GM12878 (cell line): Measurements from ENCODE around the gene MAT2B. TPM values are rescaled to one million over a fixed set of nuclear protein-coding genes. Genes with fewer than 3 reads are reported as not detected.
A peak's percentile ranks its signal among the peaks of the same experiment; 100 is the strongest.

Experiments
- ATAC-seq: fragments of 200-7000 bp; cut with Tn5 transposase; 3 replicates; pipeline ENCODE4 v1.9.1; 2020; ENCODE audit warnings: mild to moderate bottlenecking, moderate library complexity
- BruUV-seq: library from RNA; stranded (reverse); fragments of 400-500 nt; replicated peaks from 2 replicates; lab custom pipeline; 2021; lab: Mats Ljungman, UMichigan
- CTCF ChIA-PET: fragments of 300-600 bp; sonication (Branson Sonifier 250); formaldehyde crosslinking; extraction: SDS; loops from one replicate; lab custom pipeline; 2021; ENCODE audit warnings: inconsistent platforms; lab: Yijun Ruan, JAX
- POLR2A ChIA-PET: fragments of 350-600 bp; formaldehyde crosslinking; extraction: SDS; loops from one replicate; lab custom pipeline; 2021; ENCODE audit warnings: inconsistent platforms; lab: Charles Lee
- RAD21 ChIA-PET: fragments of 300-600 bp; sonication (Branson Sonifier 250); formaldehyde crosslinking; loops from one replicate; lab custom pipeline; 2023; ENCODE audit warnings: antibody characterized with exemption; ENCODE audit not compliant: unreplicated experiment; lab: Charles Lee
- SMC1A ChIA-PET: fragments of 300-600 bp; sonication (Branson Sonifier 250); formaldehyde crosslinking; loops from one replicate; lab custom pipeline; 2023; ENCODE audit not compliant: unreplicated experiment, uncharacterized antibody; lab: Charles Lee
- DNase-seq: peaks from one replicate; pipeline ENCODE4 v3.0.0-alpha.2; 2011; ENCODE audit warnings: low read depth, low spot score
- FAIRE-seq: peaks from 3 replicates; lab custom pipeline; 2011; peaks lifted over from hg19 to GRCh38; lab: Jason Lieb, UNC
- H2AFZ ChIP-seq: 2 replicates; pipeline ENCODE4 v1.6.0; 2011; ENCODE audit warnings: low read depth, low read length, control low read depth; ENCODE audit not compliant: control insufficient read depth
- H3K27ac ChIP-seq: 2 replicates; pipeline ENCODE4 v1.5.1; 2011; ENCODE audit warnings: control low read depth; ENCODE audit not compliant: control insufficient read depth, insufficient read depth
- H3K27me3 ChIP-seq, 2 experiments: replicated peaks in 1 of 2; 2 replicates each; pipeline versions ENCODE4 v1.6.0 to v1.6.1; 2011; ENCODE audit warnings: low read length in 1 of 2; ENCODE audit not compliant: control insufficient read depth in 2 of 2, insufficient read depth in 2 of 2
- H3K36me3 ChIP-seq, 2 experiments: 2 replicates each; pipeline ENCODE4 v1.5.1; 2011; ENCODE audit warnings: low read length in 1 of 2; ENCODE audit not compliant: control insufficient read depth in 2 of 2, insufficient read depth in 2 of 2
- H3K4me1 ChIP-seq: 2 replicates; pipeline ENCODE4 v1.6.1; 2011; ENCODE audit warnings: mild to moderate bottlenecking, low read length, moderate library complexity, mixed read lengths; ENCODE audit not compliant: control insufficient read depth, insufficient read depth
- H3K4me2 ChIP-seq: 2 replicates; pipeline ENCODE4 v1.6.0; 2011; ENCODE audit warnings: control low read depth; ENCODE audit not compliant: control insufficient read depth, insufficient read depth
- H3K4me3 ChIP-seq: fragments of 200-600 bp; sonication (generic); 2 replicates; pipeline ENCODE4 v1.5.1; 2016
- H3K79me2 ChIP-seq: 2 replicates; pipeline ENCODE4 v1.6.0; 2011; ENCODE audit warnings: low read length; ENCODE audit not compliant: control insufficient read depth, insufficient read depth
- H3K9ac ChIP-seq: 2 replicates; pipeline ENCODE4 v1.8.0; 2011; ENCODE audit warnings: low read length, control low read depth, mixed read lengths; ENCODE audit not compliant: control insufficient read depth, insufficient read depth
- H3K9me3 ChIP-seq: replicated peaks from 3 replicates; pipeline ENCODE4 v1.5.1; 2011; ENCODE audit warnings: mild to moderate bottlenecking, low read length; ENCODE audit not compliant: control insufficient read depth, insufficient read depth
- H4K20me1 ChIP-seq: 2 replicates; pipeline ENCODE4 v1.6.0; 2011; ENCODE audit not compliant: control insufficient read depth, insufficient read depth
- ASH2L ChIP-seq: fragments of 300-600, 200-600 bp; sonication (generic); IDR thresholded peaks from 2 replicates; pipeline ENCODE4 v1.6.1; 2017; ENCODE audit warnings: low read depth, mild to moderate bottlenecking, borderline replicate concordance
- BACH1 ChIP-seq: fragments of 450-650 bp; IDR thresholded peaks from 2 replicates; pipeline ENCODE4 v1.6.1; 2017; ENCODE audit warnings: mild to moderate bottlenecking, borderline replicate concordance
- NR2F1 ChIP-seq: fragments of 450-650 bp; conservative IDR thresholded peaks from 2 replicates; pipeline ENCODE4 v1.6.1; 2017; ENCODE audit warnings: mild to moderate bottlenecking
- PAX5 ChIP-seq: IDR thresholded peaks from 2 replicates; pipeline ENCODE4 v1.6.1; 2011; ENCODE audit warnings: low read depth, low read length, borderline replicate concordance
- POLR2AphosphoS2 ChIP-seq: IDR thresholded peaks from 2 replicates; pipeline ENCODE4 v1.6.1; 2011; ENCODE audit warnings: low read depth, mild to moderate bottlenecking, low read length, improper control_type of control experiment, moderate library complexity
- RAD21 ChIP-seq: IDR thresholded peaks from 2 replicates; pipeline ENCODE4 v1.6.1; 2011; ENCODE audit warnings: mild to moderate bottlenecking, low read depth, low read length, moderate library complexity; ENCODE audit not compliant: insufficient read depth
- RUNX3 ChIP-seq: IDR thresholded peaks from 2 replicates; pipeline ENCODE4 v1.6.1; 2012; ENCODE audit warnings: low read length, inconsistent platforms
- SIX5 ChIP-seq: IDR thresholded peaks from 2 replicates; pipeline ENCODE4 v1.6.1; 2011; ENCODE audit warnings: mild to moderate bottlenecking, low read depth, low read length, moderate library complexity; ENCODE audit not compliant: severe bottlenecking
- SRF ChIP-seq, 2 experiments: IDR thresholded peaks; 2 replicates each; pipeline ENCODE4 v1.6.1; 2011; ENCODE audit warnings: low read depth in 2 of 2, low read length in 2 of 2, mild to moderate bottlenecking in 1 of 2, moderate library complexity in 1 of 2
- ZNF207 ChIP-seq: fragments of 450-650 bp; IDR thresholded peaks from 2 replicates; pipeline ENCODE4 v1.6.1; 2014; ENCODE audit warnings: antibody characterized with exemption, mild to moderate bottlenecking, borderline replicate concordance
- in situ Hi-C: fragments of 300-500 bp; cut with MboI; formaldehyde crosslinking; loops from 9 replicates; pipeline ENCODE4 v1.14.3; 2018; ENCODE audit warnings: mixed read lengths
- intact Hi-C: fragments of 100-400 bp; cut with micrococcal nuclease; formaldehyde crosslinking; loops from one replicate; pipeline ENCODE4 v1.14.2; 2022; ENCODE audit not compliant: unreplicated experiment
- polyA plus RNA-seq, 11 experiments: library from polyadenylated mRNA; depleted of rRNA in 4 of 11; unstranded in 6 of 11; stranded (reverse) in 5 of 11; fragments of >200 nt; fragmentation: Nextera tagmentation in 4 of 11; fragmentation: Illumina TruSeq in 1 of 11; extraction: Ambion mirVana in 4 of 11; extraction: Trizol in 1 of 11; gene quantifications; 1 replicate in 1 of 11; 2 replicates in 10 of 11; pipeline versions ENCODE4 v1.2.1 to v1.2.3, GENCODE V29; 2011 to 2016; ENCODE audit warnings: inconsistent platforms in 2 of 11, missing spikeins in 2 of 11, low read depth in 1 of 11
- total RNA-seq, 4 experiments: library from RNA; depleted of rRNA in 3 of 4; stranded (reverse); fragments of >200 nt in 3 of 4; fragmentation: Illumina TruSeq in 1 of 4; extraction: Trizol in 1 of 4; gene quantifications; 2 replicates each; pipeline versions ENCODE4 v1.2.1 to v1.2.3, GENCODE V29; 2013 to 2021
- TF ChIP-seq, protein P1 (sequence below): IDR thresholded peaks from 2 replicates; pipeline ENCODE4 v1.6.1; 2011; ENCODE audit warnings: mild to moderate bottlenecking, low read depth, low read length, moderate library complexity; ENCODE audit not compliant: insufficient replicate concordance
- TF ChIP-seq, protein P2 (sequence below): IDR thresholded peaks from 2 replicates; pipeline ENCODE4 v1.6.1; 2012; ENCODE audit warnings: low read length, inconsistent platforms
- TF ChIP-seq, protein P3 (sequence below): fragments of 450-650 bp; IDR thresholded peaks from 2 replicates; pipeline ENCODE4 v1.6.1; 2014; ENCODE audit warnings: mild to moderate bottlenecking

MAT2B gene
- total and polyA plus RNA-seq, 10 of the 15 experiments (the other 5 are each of a cell fraction or from before 2014, with no cell fraction given), result 43.2 to 122 (median 63.7) TPM

DNA sequence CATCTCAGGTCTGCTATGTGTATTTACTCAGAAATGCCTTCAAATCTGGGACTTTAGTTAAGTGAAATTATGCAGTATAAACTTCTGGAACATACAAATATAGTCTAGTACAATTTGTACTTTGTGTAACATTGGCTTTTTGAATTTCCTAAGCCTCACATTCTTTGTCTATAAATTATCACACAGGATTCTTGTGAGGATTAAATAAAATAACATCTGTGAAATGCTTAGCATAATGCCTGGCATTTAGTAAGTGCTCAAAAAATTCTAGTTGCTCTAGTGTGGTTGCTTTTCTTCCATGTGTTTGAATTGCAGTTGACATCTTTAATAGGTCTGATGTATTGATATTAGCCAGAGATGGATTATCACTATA is 42.4 kb upstream of the MAT2B start:
- peak overlapping the region; percentile 40 for H2AFZ ChIP-seq

More for the DNA sequence above, 42.4 kb upstream of the MAT2B start:
- ChIA-PET POLR2A (interaction anchor here (0.6 to 4.9 kb wide), 4 partner anchors 10 to 45 kb away, joined by 4 to 61 read pairs (median 24); partner anchors contain the start of gene MAT2B), SMC1A (interaction anchor here (0.6 to 9.3 kb wide), 2 partner anchors 22 to 40 kb away, joined by 3 to 142 read pairs; partner anchors contain the start of gene CCNG1), RAD21 (interaction anchor here (6.2 kb wide), 1 partner anchor 23 kb away, joined by 78 read pairs; the partner anchor contains the start of gene CCNG1), CTCF (interaction anchor here (0.6 to 1.6 kb wide), 3 partner anchors 8 to 577 kb away, joined by 3 to 9 read pairs (median 4); partner anchors contain the start of gene MAT2B)
- Histone ChIP-seq H4K20me1 (no peaks in the 10 kb centered on the region), H3K9me3 (no peaks in the 10 kb centered on the region), H3K36me3 (peaks cover 1 to 6% of the 10 kb centered on the region in 2 experiments; a peak in 3 of 4 replicates), H3K4me1 (no peaks in the 10 kb centered on the region; the same call in 1 of the 2 replicates), H3K27me3 (no peaks in the 10 kb centered on the region), H3K27ac (peak overlapping the region; percentile 89; the same call in 1 of the 2 replicates), H3K4me3 (peak overlapping the region; percentile 49; the same call in 1 of the 2 replicates), H3K79me2 (peaks cover 64% of the 10 kb centered on the region), H3K9ac (no peak overlapping the region), H3K4me2 (peak overlapping the region; percentile 95)
- FAIRE-seq, result no peak
- intact Hi-C loops, result no loop called here
- no TSS peak for BruUV-seq
- DNase-seq, result no peak
- no peak for TF ChIP-seq PAX5
- TF ChIP-seq, protein P1, sequence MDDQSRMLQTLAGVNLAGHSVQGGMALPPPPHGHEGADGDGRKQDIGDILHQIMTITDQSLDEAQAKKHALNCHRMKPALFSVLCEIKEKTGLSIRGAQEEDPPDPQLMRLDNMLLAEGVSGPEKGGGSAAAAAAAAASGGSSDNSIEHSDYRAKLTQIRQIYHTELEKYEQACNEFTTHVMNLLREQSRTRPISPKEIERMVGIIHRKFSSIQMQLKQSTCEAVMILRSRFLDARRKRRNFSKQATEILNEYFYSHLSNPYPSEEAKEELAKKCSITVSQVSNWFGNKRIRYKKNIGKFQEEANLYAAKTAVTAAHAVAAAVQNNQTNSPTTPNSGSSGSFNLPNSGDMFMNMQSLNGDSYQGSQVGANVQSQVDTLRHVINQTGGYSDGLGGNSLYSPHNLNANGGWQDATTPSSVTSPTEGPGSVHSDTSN, result no peak
- TF ChIP-seq, protein P2, sequence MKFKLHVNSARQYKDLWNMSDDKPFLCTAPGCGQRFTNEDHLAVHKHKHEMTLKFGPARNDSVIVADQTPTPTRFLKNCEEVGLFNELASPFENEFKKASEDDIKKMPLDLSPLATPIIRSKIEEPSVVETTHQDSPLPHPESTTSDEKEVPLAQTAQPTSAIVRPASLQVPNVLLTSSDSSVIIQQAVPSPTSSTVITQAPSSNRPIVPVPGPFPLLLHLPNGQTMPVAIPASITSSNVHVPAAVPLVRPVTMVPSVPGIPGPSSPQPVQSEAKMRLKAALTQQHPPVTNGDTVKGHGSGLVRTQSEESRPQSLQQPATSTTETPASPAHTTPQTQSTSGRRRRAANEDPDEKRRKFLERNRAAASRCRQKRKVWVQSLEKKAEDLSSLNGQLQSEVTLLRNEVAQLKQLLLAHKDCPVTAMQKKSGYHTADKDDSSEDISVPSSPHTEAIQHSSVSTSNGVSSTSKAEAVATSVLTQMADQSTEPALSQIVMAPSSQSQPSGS, result no peak
- no peak for TF ChIP-seq NR2F1
- no peak for TF ChIP-seq ASH2L
- TF ChIP-seq RAD21, result no peak
- TF ChIP-seq SRF (IDR thresholded peaks at IDR 0.05; ENCODE audit: low read depth in 2 of 2, low read length in 2 of 2), result no peak
- no peak for TF ChIP-seq POLR2AphosphoS2
- no peak for TF ChIP-seq ZNF207
- TF ChIP-seq SIX5, result no peak
- no peak for TF ChIP-seq BACH1
- TF ChIP-seq, protein P3, sequence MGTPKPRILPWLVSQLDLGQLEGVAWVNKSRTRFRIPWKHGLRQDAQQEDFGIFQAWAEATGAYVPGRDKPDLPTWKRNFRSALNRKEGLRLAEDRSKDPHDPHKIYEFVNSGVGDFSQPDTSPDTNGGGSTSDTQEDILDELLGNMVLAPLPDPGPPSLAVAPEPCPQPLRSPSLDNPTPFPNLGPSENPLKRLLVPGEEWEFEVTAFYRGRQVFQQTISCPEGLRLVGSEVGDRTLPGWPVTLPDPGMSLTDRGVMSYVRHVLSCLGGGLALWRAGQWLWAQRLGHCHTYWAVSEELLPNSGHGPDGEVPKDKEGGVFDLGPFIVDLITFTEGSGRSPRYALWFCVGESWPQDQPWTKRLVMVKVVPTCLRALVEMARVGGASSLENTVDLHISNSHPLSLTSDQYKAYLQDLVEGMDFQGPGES, result no peak
- TF ChIP-seq RUNX3, result no peak
- ATAC-seq, result no peak
- in situ Hi-C loops, result no loop called here
